GM12875 (cell line): Measurements from ENCODE around the gene NRG2.

Experiments used
- H3K4me3 ChIP-seq: one replicate; pipeline ENCODE4 v1.5.1; 2011; ENCODE audit warnings: low read depth, low read length, control low read depth
- CTCF ChIP-seq: IDR thresholded peaks from 2 replicates; pipeline ENCODE4 v1.5.1; 2011; ENCODE audit warnings: low read depth, mild to moderate bottlenecking, control low read depth, inconsistent platforms, low read length, moderate library complexity, borderline replicate concordance; ENCODE audit not compliant: insufficient read depth

Gene NRG2

GRCh38 chr5:139966856-139967255 lies 76.2 kb downstream of the NRG2 start:
- no peak for TF ChIP-seq CTCF
- no peak overlapping the region for H3K4me3 ChIP-seq

- H3K4me3 ChIP-seq = no peak overlapping the region
- no peak for TF ChIP-seq CTCF
Observed at GRCh38 chr5:139964994-139965565, 78.0 kb downstream of the NRG2 start.

GRCh38 chr5:139964266-139964993 lies 78.7 kb downstream of the NRG2 start:
- H3K4me3 ChIP-seq = no peak overlapping the region
- TF ChIP-seq CTCF = no peak

GRCh38 chr5:139962445-139962844 lies 80.7 kb downstream of the NRG2 start:
- no peak for TF ChIP-seq CTCF
- no peak overlapping the region for H3K4me3 ChIP-seq

GRCh38 chr5:139961435-139962157 lies 81.5 kb downstream of the NRG2 start:
- H3K4me3 ChIP-seq = no peak overlapping the region
- no peak for TF ChIP-seq CTCF

GRCh38 chr5:139960723-139961383 lies 82.2 kb downstream of the NRG2 start:
- no peak for TF ChIP-seq CTCF

More at GRCh38 chr5:139960723-139961383, 82.2 kb downstream of the NRG2 start:
- H3K4me3 ChIP-seq = no peak overlapping the region
